Right renal pelvis (tissue), 4 donors: ENCODE measurements around the gene HSD17B1. TPM values are rescaled to one million over a fixed set of nuclear protein-coding genes. Genes with fewer than 3 reads are reported as not detected.

Source experiments
- DNase-seq, 4 donors: peaks; one replicate each; pipeline ENCODE4 v3.0.0-alpha.2; 2013; ENCODE audit warnings: low read depth in 4 of 4, low spot score in 3 of 4, missing footprints in 1 of 4
- polyA plus RNA-seq, 4 donors: library from polyadenylated mRNA; unstranded; fragments of 120-200 nt; gene quantifications; one replicate each; pipeline ENCODE4 v1.2.1, GENCODE V29; 2013; ENCODE audit not compliant: insufficient read length in 4 of 4

Gene HSD17B1
- polyA plus RNA-seq, 4 donors, result 3.0 to 4.8 (median 3.4) TPM

DNA sequence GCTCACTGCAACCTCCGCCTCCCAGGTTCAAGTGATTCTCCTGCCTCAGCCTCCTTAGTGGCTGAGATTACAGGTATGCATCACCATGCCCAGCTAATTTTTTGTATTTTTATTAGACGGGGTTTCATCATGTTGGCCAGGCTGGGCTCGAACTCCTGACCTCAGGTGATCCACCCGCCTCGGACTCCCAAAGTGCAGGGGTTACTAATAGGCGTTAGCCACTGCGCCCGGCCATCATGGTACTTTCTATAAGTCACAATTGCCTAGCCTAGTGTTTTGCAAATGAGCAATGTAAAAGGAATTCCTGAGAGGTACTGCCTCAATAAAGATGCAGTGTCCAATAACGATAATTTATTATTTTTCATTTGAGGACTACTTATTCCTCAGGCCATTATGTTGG lies 38.7 kb downstream of the HSD17B1 start:
- DNase-seq, result no peak

DNA sequence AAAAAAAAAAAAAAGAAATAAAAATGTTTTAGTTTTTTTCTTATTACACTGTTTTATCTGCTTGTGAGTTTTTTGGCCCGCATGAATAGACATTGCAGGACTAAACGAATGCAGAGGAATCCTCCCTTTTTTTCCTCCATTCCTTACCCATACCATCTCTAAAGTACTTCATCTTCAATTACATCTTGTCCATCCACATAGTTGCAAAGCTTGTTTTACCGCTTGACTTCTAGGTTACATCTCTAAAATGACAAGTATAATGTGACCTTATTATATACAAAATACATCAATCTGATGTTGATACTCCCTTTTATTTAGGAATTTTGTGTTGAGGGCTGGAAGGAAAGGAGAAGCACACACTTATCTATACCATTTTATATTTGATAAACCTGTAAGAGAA lies 43.7 kb downstream of the HSD17B1 start:
- DNase-seq, result no peak

DNA sequence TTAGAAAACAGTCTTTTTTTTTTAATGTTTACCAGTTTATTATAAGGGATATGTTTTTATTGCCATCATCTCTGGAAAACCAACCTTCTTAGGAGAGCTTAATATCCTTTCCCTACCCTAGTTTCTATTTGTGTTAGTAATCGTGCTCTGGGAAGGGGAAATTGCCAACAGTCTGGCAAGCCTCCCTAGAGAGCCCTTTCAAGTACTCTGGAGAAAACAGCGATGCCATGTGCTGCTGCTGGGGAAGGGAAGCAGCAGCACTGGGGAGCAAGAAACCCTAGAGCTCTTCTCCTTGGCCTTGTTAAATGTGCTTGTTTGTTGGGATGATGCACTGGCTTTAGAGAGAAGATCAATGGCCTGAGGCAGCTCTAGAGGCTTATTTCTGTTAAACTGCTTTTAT lies 46.2 kb downstream of the HSD17B1 start:
- no peak for DNase-seq

GRCh38 chr17:42603318-42603717 lies 50.6 kb downstream of the HSD17B1 start:
- no peak for DNase-seq

Other genes with a start within 250 kb of the HSD17B1 start
- 10 to 100 TPM; 59.8 to 63.4 (median 60.4) TPM for gene STAT3, start 164.5 kb upstream of the HSD17B1 start, polyA plus RNA-seq
- 10 to 100 TPM; 64.8 to 82.0 (median 68.3) TPM for gene CAVIN1, start 129.7 kb upstream of the HSD17B1 start, polyA plus RNA-seq
- 10 to 100 TPM; 43.1 to 58.2 (median 55.1) TPM for gene ATP6V0A1, start 94.0 kb upstream of the HSD17B1 start, polyA plus RNA-seq
- gene NAGLU, start 16.7 kb upstream of the HSD17B1 start, polyA plus RNA-seq, result 10 to 100 TPM; 18.8 to 31.7 (median 24.2) TPM
- gene COASY, start 9.2 kb downstream of the HSD17B1 start, polyA plus RNA-seq, result 10 to 100 TPM; 55.6 to 60.9 (median 57.1) TPM
- gene MLX, start 14.2 kb downstream of the HSD17B1 start, polyA plus RNA-seq, result 10 to 100 TPM; 33.9 to 37.7 (median 34.6) TPM
- 10 to 100 TPM; 16.7 to 17.9 (median 16.9) TPM for gene PSMC3IP, start 24.8 kb downstream of the HSD17B1 start, polyA plus RNA-seq
- 10 to 100 TPM; 42.5 to 46.6 (median 44.4) TPM for gene RETREG3, start 56.5 kb downstream of the HSD17B1 start, polyA plus RNA-seq
- gene TUBG1, start 56.8 kb downstream of the HSD17B1 start, polyA plus RNA-seq, result 10 to 100 TPM; 55.8 to 66.1 (median 59.4) TPM
- gene TUBG2, start 106.4 kb downstream of the HSD17B1 start, polyA plus RNA-seq, result 10 to 100 TPM; 21.6 to 28.1 (median 25.9) TPM
- 10 to 100 TPM; 13.5 to 19.4 (median 15.1) TPM for gene PLEKHH3, start 124.1 kb downstream of the HSD17B1 start, polyA plus RNA-seq
- 1 to 10 TPM; 1.1 to 2.2 (median 1.3) TPM for gene CCR10, start 128.9 kb downstream of the HSD17B1 start, polyA plus RNA-seq
- gene CNTNAP1, start 129.6 kb downstream of the HSD17B1 start, polyA plus RNA-seq, result 10 to 100 TPM in 1 of 4 donors, 1 to 10 TPM in 3; 8.4 to 10.1 (median 8.5) TPM
- gene EZH1, start 192.1 kb downstream of the HSD17B1 start, polyA plus RNA-seq, result 10 to 100 TPM; 37.0 to 50.2 (median 45.4) TPM
- gene RAMP2, start 208.3 kb downstream of the HSD17B1 start, polyA plus RNA-seq, result 100 to 1,000 TPM; 104 to 113 (median 110) TPM
- 10 to 100 TPM; 85.0 to 90.7 (median 88.9) TPM for gene VPS25, start 220.5 kb downstream of the HSD17B1 start, polyA plus RNA-seq
- gene WNK4, start 227.7 kb downstream of the HSD17B1 start, polyA plus RNA-seq, result 10 to 100 TPM; 11.3 to 14.7 (median 12.2) TPM
- 100 to 1,000 TPM; 166 to 178 (median 172) TPM for gene COA3, start 245.8 kb downstream of the HSD17B1 start, polyA plus RNA-seq
- gene CNTD1, start 245.9 kb downstream of the HSD17B1 start, polyA plus RNA-seq, result 1 to 10 TPM; 1.7 to 3.1 (median 2.0) TPM